CD4-positive, alpha-beta T cell treated with Interleukin-4 for 4 hours (primary cell): ENCODE data around the gene LOC128125822.

Experiments
- DNase-seq: peaks from one replicate; pipeline ENCODE4 v3.0.0-alpha.2; 2020

LOC128125822 gene

DNA sequence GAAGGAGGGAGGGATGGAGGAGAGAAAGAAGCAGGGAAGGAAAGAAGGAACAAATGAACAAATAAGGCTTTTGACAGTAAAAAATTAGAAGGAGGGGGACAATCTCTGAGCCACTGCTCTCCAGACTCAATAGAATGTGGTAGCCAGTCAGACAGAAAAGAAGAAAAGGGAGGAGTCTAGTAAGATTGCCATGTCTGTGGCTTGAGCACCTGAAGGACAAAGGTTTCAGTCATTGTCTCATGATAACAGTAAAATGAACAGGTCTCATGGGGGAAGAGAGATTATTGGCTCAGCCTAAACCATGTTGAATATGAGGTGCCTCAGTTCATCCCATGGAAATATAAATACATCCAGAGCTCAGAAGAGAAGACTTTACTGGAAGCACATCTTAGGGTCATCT, 14.0 kb upstream of the LOC128125822 start:
- no peak for DNase-seq

DNA sequence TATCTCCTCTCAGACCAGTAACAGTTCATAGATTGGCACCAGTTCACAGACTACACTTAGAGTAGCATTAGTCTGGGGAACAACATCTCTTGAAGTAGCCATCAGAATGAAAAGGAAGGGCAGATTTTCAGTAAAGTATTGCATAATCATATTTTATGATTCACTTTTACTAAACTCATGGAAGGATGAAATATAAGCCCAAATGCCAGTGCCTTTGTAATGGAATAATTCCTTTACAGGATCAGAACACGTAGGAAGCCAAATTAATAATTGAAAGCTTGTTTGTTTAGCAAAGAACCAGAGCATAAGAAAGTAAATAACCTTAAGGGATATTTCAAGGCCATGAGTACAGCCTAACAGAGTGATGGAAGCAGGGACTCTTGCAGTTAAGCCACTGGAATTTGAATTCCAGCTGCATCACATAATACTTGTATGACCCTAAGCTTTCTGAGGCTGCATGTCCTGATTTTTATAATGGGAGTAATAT, 11.4 kb upstream of the LOC128125822 start:
- no peak for DNase-seq

DNA sequence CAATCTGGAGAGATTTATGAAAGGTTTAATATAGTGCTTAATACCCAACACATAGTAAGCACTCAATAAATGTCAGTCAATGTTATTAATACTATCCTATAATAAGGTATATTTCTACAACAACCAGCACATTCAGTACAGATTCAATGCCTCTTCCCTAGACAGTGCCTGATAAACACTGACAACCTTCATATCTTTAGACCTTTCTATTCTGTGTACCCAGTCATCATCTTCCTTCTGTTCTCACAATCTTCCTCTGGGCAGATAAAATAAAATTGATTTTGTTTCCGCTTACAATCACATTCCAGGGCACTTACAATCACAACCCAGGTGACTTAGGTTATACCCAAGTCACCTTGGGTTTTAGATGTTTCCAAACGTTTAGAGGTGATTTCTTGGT, 11.0 kb upstream of the LOC128125822 start:
- DNase-seq = no peak

- no peak for DNase-seq
Observed at GRCh38 chr6:63563235-63563634, 9.0 kb upstream of the LOC128125822 start.

GRCh38 chr6:63565058-63565726, 7.1 kb upstream of the LOC128125822 start:
- no peak for DNase-seq

DNA sequence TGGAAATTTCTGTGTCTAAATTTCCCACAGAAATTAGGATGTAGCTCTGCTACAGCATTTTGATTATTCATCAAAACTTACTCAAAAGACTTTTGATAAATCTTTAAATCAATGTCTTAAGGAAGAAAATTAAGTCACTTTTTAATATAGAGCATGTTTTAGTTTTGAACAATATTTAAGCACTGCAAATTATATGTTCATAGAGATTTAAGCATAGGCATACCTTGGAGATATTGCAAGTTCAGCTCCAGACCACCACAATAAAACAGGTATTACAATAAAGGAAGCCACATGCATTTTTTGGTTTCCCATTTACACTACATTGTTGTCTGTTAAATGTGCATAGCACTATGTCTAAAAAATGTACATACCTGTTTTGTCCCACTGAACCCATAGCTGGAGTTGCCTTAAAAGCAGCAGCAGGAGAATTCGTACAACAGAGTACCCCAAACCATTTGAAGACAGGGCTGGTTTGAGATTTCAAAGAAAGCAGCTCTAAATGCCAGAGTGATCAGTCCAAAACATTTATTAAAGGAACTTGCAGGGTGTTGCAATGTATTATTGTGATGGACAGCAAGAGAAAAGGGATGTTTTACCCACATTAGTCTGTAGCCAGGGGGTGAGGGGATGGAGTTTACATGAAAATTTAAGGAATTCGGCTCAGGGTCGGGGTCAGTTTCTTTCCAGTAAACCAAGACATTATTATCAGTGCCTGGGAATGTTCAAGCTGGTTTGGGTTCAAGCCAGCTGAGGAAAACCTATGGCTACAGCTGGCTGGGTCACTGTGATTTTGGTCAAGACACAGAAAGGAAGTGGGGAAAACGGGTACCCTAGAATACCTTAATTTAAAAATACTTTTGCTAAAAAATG, 6.3 kb upstream of the LOC128125822 start:
- no peak for DNase-seq

DNA sequence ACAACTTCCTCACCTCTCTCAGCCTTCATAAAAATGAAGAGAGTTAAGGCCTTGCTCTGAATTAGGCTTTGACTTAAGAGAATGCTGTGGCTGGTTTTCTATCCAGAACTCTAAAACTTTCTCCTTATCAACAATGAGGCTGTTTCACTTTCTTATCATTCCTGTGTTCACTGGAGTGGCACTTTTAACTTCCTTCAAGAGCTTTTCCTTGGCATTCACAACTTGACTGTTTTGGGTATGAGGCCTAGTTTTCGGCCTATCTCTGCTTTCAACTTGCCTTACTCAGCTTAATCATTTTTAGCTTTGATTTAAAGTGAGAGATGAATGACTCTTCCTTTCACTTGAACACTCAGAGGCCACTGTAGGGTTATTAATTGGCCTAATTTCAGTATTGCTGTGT, 4.3 kb upstream of the LOC128125822 start:
- no peak for DNase-seq

DNA sequence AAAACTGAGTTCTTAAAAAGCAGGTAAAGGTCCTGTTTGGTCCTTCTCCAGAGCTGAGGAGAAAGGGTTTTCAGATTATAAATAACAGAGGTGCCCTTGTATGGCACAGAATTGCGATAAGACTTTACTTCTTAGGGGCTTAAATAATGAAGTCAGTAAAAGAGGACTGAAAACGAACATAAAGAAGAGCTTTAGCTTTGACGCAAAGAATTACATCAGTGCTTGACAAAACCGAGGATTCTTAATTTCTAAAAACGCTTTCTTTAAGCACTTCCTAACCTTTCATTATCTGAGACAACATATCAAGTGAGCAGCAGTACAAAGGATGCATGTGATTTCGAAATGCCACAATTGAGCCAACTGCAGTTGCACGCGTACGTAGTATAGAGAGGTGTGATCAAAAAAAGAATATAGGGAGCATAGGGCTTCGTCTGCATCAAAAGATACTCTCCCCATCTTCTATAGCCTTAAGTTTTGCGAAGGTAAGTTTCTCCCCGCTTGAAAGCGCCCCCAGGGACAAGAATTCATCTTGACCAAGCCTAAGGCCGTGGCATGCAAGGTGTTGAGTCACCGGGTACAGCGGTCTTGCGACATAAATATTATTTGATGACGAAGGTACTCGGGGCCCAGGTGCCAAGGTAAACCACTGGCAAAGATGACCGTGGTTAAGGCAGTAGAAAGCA, 778 bp upstream of the LOC128125822 start:
- DNase-seq = peak; percentile 46

- DNase-seq = no peak
Observed at GRCh38 chr6:63572747-63573075, 431 bp downstream of the LOC128125822 start.

DNA sequence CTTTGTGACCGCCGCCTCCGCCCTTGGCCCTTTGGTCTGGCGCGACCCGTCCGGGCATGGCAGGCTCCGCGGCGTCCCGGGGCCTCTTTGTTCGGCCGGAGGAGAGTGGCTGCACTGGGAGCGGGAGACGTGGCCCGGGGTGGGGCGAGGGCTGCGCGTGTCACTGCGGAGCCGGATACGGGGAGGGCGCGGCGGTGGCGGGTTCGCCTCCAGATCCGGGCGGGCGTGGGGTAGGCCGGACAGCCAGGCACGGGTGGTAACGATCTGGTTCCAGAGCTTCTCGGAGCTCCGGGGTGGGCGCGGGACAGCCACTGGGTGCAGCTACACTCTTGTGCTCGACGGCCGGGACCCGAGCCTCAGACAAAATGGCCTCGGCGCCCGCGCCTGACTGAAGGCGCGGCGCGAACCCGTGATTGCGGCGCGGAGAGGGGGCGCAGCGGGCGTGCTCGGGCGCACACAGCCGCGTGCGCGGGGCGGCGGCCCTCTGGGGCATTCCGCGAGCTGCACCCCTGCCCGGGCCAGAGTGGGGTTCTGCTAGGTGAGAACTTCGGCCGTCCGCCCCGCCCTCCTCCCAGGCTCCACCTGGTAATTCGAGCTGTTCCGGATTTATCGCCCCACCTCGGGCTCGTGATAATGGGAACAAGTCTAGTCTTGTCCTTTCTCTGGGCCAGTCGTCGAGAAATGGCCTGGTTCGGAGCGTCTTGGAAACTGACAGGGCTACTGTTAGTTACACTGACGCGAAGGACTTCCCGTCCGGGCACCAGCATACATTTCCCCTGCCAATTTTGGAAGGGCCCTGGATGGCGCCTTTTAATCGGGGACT, 1.0 kb downstream of the LOC128125822 start:
- DNase-seq = peak; percentile 56

DNA sequence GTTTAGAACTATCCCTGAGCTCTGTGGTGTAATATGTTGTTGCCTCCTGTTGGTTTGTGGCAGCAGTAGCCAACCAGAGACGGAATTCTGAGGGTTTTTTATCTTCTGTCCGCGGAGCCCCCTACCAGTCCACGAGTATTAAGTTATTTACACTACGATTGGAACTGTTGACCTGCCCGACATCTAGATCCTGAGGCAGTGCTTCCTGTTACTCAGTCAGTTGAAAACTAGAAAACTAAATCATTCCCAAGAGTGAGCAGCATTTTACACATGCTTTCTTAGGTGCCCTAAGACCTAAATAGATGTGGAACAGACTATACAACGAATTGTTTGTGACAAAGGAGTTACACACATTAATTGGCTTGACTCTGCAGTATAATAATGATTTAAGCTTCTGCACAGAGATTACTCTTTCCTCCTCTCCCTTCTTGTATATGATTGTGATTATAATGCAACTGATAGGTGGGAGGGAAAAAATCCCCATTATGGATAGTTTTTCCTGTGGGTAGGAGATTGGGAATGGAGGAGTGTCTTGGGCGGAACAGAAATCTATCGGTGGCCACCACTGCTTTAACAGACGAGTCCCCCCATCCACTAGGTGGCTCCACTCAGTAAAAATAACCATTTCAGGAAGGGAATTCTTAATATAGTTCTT, 1.7 kb downstream of the LOC128125822 start:
- peak; percentile 67 for DNase-seq

DNA sequence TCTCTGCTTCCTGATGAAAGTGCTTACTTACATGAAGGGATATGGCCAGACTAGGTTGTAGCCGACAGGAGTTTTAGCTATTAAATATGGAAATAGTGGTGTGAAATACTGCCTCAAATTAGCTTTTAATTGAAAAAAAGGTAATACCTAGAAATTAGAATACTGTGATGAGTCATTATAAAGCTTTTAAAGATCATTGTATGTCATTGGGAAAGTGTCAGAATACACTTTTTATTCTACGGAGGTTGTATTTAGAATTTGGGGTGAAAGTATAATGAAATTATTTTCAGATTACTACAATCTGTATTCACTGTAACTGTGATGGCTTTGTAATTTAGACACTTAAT, 2.2 kb downstream of the LOC128125822 start:
- no peak for DNase-seq

- no peak for DNase-seq
Observed at GRCh38 chr6:63576147-63576772, 4.0 kb downstream of the LOC128125822 start.

DNA sequence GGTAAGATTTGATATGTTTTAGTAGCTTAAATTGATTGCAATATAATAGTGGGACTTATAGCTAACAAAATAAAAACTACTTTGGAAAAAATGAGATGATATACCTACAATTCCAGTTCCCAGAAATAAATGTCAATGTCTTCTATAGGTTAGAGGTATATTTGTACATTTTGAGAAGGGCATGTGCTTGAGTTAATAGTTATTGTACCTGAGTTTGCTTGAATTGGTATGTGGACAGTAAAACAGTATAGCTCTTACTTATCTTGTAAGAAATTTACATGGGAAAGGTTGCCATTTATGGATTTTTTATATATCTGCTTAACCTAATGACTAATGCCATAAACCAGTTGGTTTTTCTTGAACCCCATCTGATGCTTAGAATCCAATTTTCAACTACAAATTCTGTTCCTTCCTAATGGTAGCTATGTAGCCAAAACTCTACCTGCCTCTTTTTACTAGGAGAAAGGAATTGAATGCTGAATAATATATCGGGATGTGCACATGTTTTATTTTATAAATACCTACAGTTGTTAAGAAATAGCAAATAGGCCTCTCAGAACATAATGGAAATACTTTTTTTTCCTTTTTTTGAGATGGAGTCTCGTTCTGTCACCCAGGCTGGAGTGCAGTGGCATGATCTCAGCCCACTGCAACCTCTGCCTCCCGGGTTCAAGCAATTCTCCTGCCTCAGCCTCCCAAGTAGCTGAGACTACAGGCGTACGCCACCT, 4.9 kb downstream of the LOC128125822 start:
- DNase-seq = no peak

DNA sequence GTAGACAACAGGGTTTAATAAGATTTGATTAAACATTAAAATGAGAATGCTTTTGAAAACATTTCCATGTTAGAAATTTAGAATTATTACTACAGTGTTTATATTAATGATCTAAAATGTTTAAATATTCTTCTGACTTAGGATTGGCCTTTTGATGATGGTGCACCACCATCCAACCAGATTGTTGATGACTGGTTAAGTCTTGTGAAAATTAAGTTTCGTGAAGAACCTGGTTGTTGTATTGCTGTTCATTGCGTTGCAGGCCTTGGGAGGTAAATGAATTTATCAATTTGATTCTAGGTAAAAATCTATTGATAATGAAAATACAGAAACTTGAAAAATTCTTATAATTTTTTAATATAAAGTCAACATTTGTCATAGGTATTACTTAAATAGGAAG, 6.5 kb downstream of the LOC128125822 start:
- DNase-seq = no peak

- no peak for DNase-seq
Observed at GRCh38 chr6:63579937-63580703, 7.8 kb downstream of the LOC128125822 start.

- DNase-seq = no peak
Observed at GRCh38 chr6:63580704-63580961, 8.4 kb downstream of the LOC128125822 start.

DNA sequence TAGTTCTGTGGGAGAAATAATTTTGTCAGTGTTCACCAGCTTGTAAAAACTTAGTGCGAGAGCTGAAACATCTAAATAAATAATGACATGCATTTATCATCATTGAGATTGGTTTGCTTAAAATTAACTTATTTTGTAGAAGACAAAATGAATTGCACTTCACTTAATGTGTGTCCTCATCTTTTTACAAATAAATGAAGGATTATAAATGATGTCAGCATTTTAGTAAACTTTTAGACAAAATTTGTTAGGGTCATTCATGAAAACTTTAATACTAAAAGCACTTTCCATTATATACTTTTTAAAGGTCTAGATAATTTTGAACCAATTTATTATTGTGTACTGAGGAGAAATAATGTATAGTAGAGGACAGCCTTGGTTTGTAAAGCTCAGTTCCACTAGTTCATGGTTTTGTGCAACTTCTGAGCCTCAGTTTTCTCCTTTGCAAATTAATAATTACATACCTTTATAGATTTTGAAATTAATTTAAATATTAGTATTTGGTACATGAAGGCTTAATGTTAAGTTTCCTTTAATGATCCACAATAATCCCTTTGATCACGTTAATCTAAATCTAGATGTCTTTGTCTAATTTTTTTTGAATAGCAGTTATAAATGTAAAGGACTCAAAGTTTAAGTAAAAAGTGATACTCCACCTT, 9.2 kb downstream of the LOC128125822 start:
- DNase-seq = no peak

DNA sequence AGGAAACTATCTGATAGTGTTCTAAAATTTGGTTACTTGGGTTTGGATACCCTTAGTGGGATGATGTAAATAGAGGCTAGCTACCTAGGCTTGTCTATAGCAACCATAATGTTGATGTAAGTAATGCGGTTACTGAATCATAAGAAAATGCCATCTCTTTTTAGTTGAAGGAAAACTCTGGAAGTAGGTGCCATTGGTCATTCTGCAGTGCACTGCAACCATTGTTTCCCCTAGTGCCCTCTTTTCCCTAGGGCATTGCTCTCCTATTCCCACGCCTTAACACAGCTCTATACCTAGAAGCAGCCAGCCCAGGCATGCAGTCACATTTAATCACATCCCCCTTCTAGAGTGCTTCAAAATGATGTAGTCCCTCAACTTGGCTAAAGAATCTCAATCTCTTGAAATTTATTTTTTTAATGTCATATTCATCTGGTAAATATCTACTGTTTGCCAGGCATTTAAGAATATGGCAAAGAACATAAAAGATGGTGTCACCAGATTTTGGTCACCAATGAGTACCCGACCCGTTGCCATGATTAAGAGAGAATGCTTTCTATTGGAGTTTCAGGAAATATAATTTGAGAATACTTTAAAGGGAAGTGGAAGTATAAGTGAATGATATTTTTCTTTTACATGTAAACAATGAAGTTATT, 10.4 kb downstream of the LOC128125822 start:
- no peak for DNase-seq

GRCh38 chr6:63584125-63584514, 11.8 kb downstream of the LOC128125822 start:
- no peak for DNase-seq
